RWPE1 (cell line): ENCODE data around the gene FGF18.

Source experiments
- CTCF ChIA-PET: fragments of 350-600 bp; sonication (Branson Sonifier 250); formaldehyde crosslinking; extraction: SDS; loops from one replicate; lab custom pipeline; 2021; lab: Yijun Ruan, JAX
- POLR2A ChIA-PET: fragments of 400-600 bp; formaldehyde crosslinking; extraction: SDS; loops from one replicate; lab custom pipeline; 2020; ENCODE audit warnings: antibody characterized with exemption; ENCODE audit not compliant: low non-redundant PET; lab: Yijun Ruan, JAX
- DNase-seq: peaks from one replicate; pipeline ENCODE4 v3.0.0; 2012; ENCODE audit warnings: low spot score
- H3K27ac ChIP-seq: fragments of 450-650 bp; 2 replicates; pipeline ENCODE4 v1.5.1; 2017
- TF ChIP-seq, protein P1 (sequence below): fragments of 450-650 bp; conservative IDR thresholded peaks from 2 replicates; pipeline ENCODE4 v1.5.1; 2017; ENCODE audit warnings: low read depth, mild to moderate bottlenecking

Gene FGF18

DNA sequence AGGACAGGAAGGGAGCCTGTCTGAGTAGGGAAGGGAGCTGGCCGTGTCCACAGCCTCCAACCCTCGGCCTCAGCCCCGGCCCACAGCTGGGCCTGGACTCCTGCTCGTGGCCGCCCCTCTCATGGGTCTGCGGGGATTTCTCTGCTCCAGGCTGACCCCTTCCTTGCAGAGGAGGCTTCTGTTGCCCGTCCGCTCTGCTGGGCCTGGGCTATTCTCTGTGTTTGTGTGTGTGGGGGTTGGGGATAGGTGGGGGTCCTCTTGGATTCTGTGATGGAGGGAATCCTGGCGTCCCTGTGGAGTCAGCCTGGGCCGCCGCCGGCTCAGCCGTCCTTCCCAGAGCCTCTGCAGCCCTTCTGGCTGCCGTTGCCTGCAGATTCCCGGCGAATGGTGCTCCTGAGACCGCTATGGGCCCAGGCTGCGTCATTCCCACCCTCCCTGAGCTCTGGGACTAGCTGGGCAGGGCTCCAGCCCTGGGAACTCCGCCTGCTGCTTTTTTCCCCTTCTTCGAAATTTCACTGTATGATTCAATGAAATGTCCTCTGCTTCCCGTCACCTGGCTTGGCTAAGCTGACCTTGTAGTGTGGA lies 64.2 kb downstream of the FGF18 start:
- CTCF ChIA-PET = interaction anchor here (0.5 to 1.9 kb wide), 11 partner anchors 8 to 241 kb away, joined by 3 to 7 read pairs (median 4); no protein-coding TSS in a partner anchor
- no peak for DNase-seq
- TF ChIP-seq, protein P1, sequence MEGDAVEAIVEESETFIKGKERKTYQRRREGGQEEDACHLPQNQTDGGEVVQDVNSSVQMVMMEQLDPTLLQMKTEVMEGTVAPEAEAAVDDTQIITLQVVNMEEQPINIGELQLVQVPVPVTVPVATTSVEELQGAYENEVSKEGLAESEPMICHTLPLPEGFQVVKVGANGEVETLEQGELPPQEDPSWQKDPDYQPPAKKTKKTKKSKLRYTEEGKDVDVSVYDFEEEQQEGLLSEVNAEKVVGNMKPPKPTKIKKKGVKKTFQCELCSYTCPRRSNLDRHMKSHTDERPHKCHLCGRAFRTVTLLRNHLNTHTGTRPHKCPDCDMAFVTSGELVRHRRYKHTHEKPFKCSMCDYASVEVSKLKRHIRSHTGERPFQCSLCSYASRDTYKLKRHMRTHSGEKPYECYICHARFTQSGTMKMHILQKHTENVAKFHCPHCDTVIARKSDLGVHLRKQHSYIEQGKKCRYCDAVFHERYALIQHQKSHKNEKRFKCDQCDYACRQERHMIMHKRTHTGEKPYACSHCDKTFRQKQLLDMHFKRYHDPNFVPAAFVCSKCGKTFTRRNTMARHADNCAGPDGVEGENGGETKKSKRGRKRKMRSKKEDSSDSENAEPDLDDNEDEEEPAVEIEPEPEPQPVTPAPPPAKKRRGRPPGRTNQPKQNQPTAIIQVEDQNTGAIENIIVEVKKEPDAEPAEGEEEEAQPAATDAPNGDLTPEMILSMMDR = no peak
- POLR2A ChIA-PET = no interaction called here
- H3K27ac ChIP-seq = no peak overlapping the region

DNA sequence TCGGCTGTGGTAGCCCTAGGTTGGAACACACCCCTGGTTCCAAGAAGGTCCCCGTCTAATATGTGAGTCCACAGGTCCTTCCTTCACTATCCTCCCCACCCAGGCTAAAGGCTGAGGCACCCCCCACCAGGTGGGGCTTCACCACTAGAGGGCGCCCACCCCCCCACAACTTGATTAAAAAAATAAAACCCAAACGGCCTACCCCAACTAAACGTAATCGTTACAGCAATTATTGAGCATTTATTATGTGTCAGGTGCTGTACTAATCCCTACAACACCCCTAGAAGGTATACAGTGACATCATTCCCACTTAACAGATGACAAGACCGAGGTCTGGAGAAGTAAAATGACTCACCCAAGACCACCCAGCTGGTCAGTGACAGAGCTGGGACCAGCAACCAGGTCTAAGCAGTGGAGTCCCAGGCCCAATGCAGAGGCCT lies 65.0 kb downstream of the FGF18 start:
- peak; percentile 88 for DNase-seq
- no peak overlapping the region for H3K27ac ChIP-seq
- ChIA-PET POLR2A (no interaction called here), CTCF (interaction anchor here (0.6 to 1.9 kb wide), 12 partner anchors 11 to 1052 kb away, joined by 3 to 6 read pairs (median 3); partner anchors contain the start of gene FGF18)
- TF ChIP-seq, protein P1 = peak; percentile 85

DNA sequence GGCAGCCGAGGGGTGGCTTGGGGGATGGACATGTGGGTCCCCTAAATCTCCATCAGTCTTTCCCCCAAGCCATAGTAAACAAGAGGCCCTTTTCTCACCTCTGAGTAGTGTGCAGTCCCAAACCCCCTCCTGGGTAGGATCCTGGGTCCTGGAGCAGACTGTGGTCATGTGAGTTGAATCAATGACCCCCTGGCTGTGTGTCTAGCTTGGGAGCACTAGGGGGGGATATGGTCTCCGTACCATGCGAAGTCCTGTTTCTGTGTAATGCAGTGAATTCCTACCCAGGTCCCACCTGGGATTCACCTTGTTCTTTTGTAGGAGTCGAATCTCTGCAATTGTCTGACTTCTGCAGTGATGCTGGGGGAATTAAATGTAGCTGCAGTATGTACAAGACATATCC lies 66.2 kb downstream of the FGF18 start:
- TF ChIP-seq, protein P1 = no peak
- CTCF ChIA-PET = interaction anchor here (1.9 kb wide), 1 partner anchor 12 kb away, joined by 6 read pairs; no protein-coding TSS in a partner anchor
- POLR2A ChIA-PET = no interaction called here
- no peak for DNase-seq
- no peak overlapping the region for H3K27ac ChIP-seq

DNA sequence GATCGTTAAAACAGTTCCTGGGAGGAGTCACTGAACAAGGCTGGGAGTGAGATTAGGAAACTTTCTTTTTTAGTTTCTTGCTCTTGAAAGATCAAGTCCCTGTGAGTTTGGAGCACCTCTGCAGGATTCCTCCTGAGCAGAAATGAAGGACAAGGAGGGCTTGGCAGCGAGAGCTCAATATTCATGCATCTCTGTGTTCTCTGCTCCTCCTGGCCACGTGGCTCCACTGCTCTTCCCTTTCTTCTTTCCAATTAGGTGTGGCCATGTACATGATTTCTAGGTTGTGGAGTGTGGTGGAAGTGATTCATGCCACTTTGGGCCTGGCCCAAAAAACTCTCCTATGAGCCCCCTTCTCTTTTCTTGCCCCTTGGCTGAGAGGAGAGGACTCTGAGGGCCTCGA lies 67.2 kb downstream of the FGF18 start:
- TF ChIP-seq, protein P1 = no peak
- ChIA-PET CTCF (interaction anchor here (0.6 kb wide), 1 partner anchor 76 kb away, joined by 4 read pairs; no protein-coding TSS in a partner anchor), POLR2A (no interaction called here)
- H3K27ac ChIP-seq = no peak overlapping the region
- no peak for DNase-seq

DNA sequence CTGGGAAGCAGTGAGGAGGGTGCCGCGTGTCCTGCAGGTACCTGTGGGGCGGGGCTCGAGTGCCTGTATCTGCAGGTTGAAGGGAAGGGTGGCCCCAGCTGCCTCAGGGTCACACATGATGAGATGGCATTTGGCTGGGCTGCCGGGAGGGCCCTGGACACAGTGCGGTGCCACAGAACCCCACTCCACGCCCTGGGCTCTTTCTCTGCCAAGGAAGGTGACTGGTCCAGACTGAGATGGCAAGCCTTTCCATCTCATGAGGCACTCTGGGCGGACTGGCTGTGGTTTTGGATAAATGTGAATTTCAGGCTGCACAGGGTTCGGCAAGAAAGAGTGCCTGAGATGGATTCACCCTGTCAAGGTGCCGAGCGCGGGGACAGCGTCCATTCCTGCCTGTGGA lies 69.4 kb downstream of the FGF18 start:
- POLR2A ChIA-PET = interaction anchor here (0.6 kb wide), 1 partner anchor 38 kb away, joined by 4 read pairs; no protein-coding TSS in a partner anchor
- TF ChIP-seq, protein P1 = no peak
- CTCF ChIA-PET = interaction anchor here (0.8 kb wide), 1 partner anchor 192 kb away, joined by 3 read pairs; no protein-coding TSS in a partner anchor
- DNase-seq = no peak
- no peak overlapping the region for H3K27ac ChIP-seq

DNA sequence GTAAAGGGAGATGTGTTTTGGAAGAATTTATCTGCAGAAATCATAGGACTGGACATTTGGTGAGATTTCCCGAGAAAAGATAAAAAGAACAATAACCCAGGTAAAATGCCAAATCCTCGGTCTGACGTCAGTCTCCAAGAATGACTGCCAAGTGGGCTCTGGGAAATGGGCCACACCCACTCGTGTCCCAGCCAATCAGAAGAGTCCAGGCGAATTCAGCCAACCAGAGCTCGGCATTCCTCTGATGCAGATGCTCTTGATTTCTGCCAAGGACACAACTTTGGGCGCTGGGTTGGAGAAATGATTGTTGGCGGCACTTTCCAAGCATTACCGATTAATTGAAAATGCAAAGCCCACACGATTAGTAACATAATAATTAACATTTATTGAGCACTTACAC lies 73.3 kb downstream of the FGF18 start:
- ChIA-PET CTCF (no interaction called here), POLR2A (no interaction called here)
- H3K27ac ChIP-seq = no peak overlapping the region
- peak; percentile 52 for DNase-seq
- TF ChIP-seq, protein P1 = no peak
